Fibroblast of peridontal ligament (primary cell): ENCODE data around the gene ZFYVE28.
A peak's percentile ranks its signal among the peaks of the same experiment; 100 is the strongest.

ENCODE experiments used
- DNase-seq: peaks from one replicate; pipeline ENCODE4 v3.0.0-alpha.2; 2010; ENCODE audit errors: extremely low read depth

The ZFYVE28 gene

GRCh38 chr4:2304321-2304876 lies 114.0 kb downstream of the ZFYVE28 start:
- no peak for DNase-seq

GRCh38 chr4:2303686-2304320 lies 114.6 kb downstream of the ZFYVE28 start:
- DNase-seq: no peak

- DNase-seq: no peak
These were observed 115.2 kb downstream of the ZFYVE28 start for GRCh38 chr4:2303121-2303685.

GRCh38 chr4:2302387-2303119 lies 115.9 kb downstream of the ZFYVE28 start:
- no peak for DNase-seq

- no peak for DNase-seq
These were observed 116.6 kb downstream of the ZFYVE28 start for GRCh38 chr4:2301806-2302205.

- no peak for DNase-seq
These were observed 117.2 kb downstream of the ZFYVE28 start for GRCh38 chr4:2301225-2301642.

- DNase-seq: no peak
These were observed 117.8 kb downstream of the ZFYVE28 start for GRCh38 chr4:2300431-2301224.

GRCh38 chr4:2299794-2300193 lies 118.7 kb downstream of the ZFYVE28 start:
- no peak for DNase-seq

- DNase-seq: no peak
These were observed 119.9 kb downstream of the ZFYVE28 start for GRCh38 chr4:2298532-2298991.

- DNase-seq: no peak
These were observed 120.6 kb downstream of the ZFYVE28 start for GRCh38 chr4:2297606-2298531.

- DNase-seq: no peak
These were observed 121.5 kb downstream of the ZFYVE28 start for GRCh38 chr4:2296631-2297601.

- no peak for DNase-seq
These were observed 122.5 kb downstream of the ZFYVE28 start for GRCh38 chr4:2295900-2296442.

GRCh38 chr4:2295500-2295899 lies 122.9 kb downstream of the ZFYVE28 start:
- DNase-seq: no peak

- DNase-seq: peak; percentile 81
These were observed 125.8 kb downstream of the ZFYVE28 start for GRCh38 chr4:2292646-2293108.

- DNase-seq: no peak
These were observed 126.5 kb downstream of the ZFYVE28 start for GRCh38 chr4:2291705-2292645.

GRCh38 chr4:2290974-2291704 lies 127.3 kb downstream of the ZFYVE28 start:
- DNase-seq: no peak

GRCh38 chr4:2290488-2290887 lies 128.0 kb downstream of the ZFYVE28 start:
- no peak for DNase-seq
